ENCODE measurements around the gene PNMT.
A peak's percentile ranks its signal among the peaks of the same experiment; 100 is the strongest.

The PNMT gene

GRCh38 chr17:39678340-39679116, 10.3 kb downstream of the PNMT start:
- Histone ChIP-seq H3K36me3 (ENCODE audit: control insufficient read depth in 2 of 2, insufficient read depth in 1 of 2, low read length in 2 of 2) (peaks cover 0 to 3% of the 10 kb centered on the region in 2 experiments; a peak in 2 of 3 replicates), H3K4me1 (ENCODE audit: control insufficient read depth, insufficient read depth, low read length) (peaks cover 17% of the 10 kb centered on the region), H3K9me3 (ENCODE audit: control insufficient read depth, insufficient read depth, low read depth, low read length) (no peaks in the 10 kb centered on the region), H3K27ac (ENCODE audit: extremely low read depth, low read depth, low read length) (no peak overlapping the region), H3K4me3 (ENCODE audit: low read depth, low read length) (no peak overlapping the region)
- CTCF ChIA-PET: interaction anchor here (0.5 to 4.4 kb wide), 11 partner anchors 10 to 76 kb away, joined by 3 to 22 read pairs (median 4); partner anchors contain the start of genes PGAP3 and PNMT
- POLR2A ChIA-PET: interaction anchor here (0.6 to 1.7 kb wide), 4 partner anchors 9 to 21 kb away, joined by 3 to 4 read pairs (median 4); partner anchors contain the start of genes ERBB2 and PGAP3
- TF ChIP-seq CTCF (tag by site-specific recombination; IDR thresholded peaks at IDR 0.05) (peak; percentile 60; the same call in 1 of the 2 replicates), ZNF449 (tag by site-specific recombination; IDR thresholded peaks at IDR 0.05) (no peak), ZNF114 (tag by site-specific recombination; IDR thresholded peaks at IDR 0.05) (no peak)

GRCh38 chr17:39679521-39680192, 11.4 kb downstream of the PNMT start:
- Histone ChIP-seq H3K9me3 (ENCODE audit: control insufficient read depth, insufficient read depth, low read depth, low read length) (no peaks in the 10 kb centered on the region), H3K4me1 (ENCODE audit: control insufficient read depth, insufficient read depth, low read length) (peaks cover 16% of the 10 kb centered on the region), H3K4me3 (ENCODE audit: low read depth, low read length) (no peak overlapping the region), H3K27ac (ENCODE audit: extremely low read depth, low read depth, low read length) (no peak overlapping the region), H3K36me3 (ENCODE audit: control insufficient read depth in 2 of 2, insufficient read depth in 1 of 2, low read length in 2 of 2) (peaks cover 0 to 3% of the 10 kb centered on the region in 2 experiments; a peak in 2 of 3 replicates)
- TF ChIP-seq ZNF274 (IDR thresholded peaks at IDR 0.05; ENCODE audit: low read length): no peak
- TF ChIP-seq ZNF274 (tag by site-specific recombination; IDR thresholded peaks at IDR 0.05; ENCODE audit: borderline replicate concordance): no peak
- no peak for TF ChIP-seq ZNF629 (tag by site-specific recombination; IDR thresholded peaks at IDR 0.05)
- no peak for TF ChIP-seq ZNF623 (tag by site-specific recombination; IDR thresholded peaks at IDR 0.05)
- no peak for TF ChIP-seq SP7 (tag by site-specific recombination; IDR thresholded peaks at IDR 0.05)
- TF ChIP-seq KLF17 (tag by site-specific recombination; IDR thresholded peaks at IDR 0.05): no peak
- TF ChIP-seq ZNF155 (tag by site-specific recombination; IDR thresholded peaks at IDR 0.05): no peak
- no peak for TF ChIP-seq ZNF624 (tag by site-specific recombination; IDR thresholded peaks at IDR 0.05)
- no peak for TF ChIP-seq ZNF184 (tag by site-specific recombination; IDR thresholded peaks at IDR 0.05)
- TF ChIP-seq ZEB2 (tag by site-specific recombination; IDR thresholded peaks at IDR 0.05): no peak
- TF ChIP-seq PATZ1 (tag by site-specific recombination; IDR thresholded peaks at IDR 0.05): no peak
- TF ChIP-seq AEBP2 (tag by site-specific recombination; IDR thresholded peaks at IDR 0.05; ENCODE audit: borderline replicate concordance): no peak
- TF ChIP-seq ZNF18 (tag by site-specific recombination; IDR thresholded peaks at IDR 0.05): no peak
- ChIA-PET CTCF (interaction anchor here (0.6 to 4.4 kb wide), 9 partner anchors 7 to 132 kb away, joined by 3 to 22 read pairs (median 5); partner anchors contain the start of gene PNMT), POLR2A (interaction anchor here (0.6 to 1.7 kb wide), 2 partner anchors 8 to 13 kb away, joined by 3 to 4 read pairs; partner anchors contain the start of gene PGAP3)
